HG03354 (cell line): ENCODE measurements around the gene TLNRD1.

Experiments used
- ATAC-seq: cut with Tn5 transposase; IDR thresholded peaks from one replicate; pipeline ENCODE4 v1.9.1; 2021; ENCODE audit warnings: mild to moderate bottlenecking; ENCODE audit not compliant: unreplicated experiment, poor library complexity, severe bottlenecking

TLNRD1 gene

DNA sequence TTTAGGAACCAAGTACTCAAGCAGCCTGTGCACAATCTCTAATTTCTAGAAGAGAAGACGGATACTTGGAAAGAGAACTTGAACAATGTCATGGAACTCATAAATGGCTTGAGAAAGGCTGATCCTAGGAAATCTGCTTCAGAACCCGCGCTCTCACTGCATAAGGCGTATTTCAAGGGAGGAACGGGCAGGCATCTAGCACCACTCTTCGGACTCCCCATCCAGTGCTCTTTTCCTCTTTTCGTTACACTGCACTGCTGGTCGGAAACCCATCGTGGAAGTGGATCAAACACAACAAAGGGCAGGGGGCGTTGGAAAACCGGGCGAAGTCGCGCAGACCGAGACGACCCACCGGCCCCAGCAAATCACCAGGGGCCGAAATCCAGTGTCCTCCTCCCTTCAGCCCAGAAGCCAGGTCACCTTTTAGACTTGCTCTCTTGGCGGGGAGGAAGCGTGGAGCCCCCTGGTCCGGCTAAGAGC lies 539 bp upstream of the TLNRD1 start:
- no peak for ATAC-seq

DNA sequence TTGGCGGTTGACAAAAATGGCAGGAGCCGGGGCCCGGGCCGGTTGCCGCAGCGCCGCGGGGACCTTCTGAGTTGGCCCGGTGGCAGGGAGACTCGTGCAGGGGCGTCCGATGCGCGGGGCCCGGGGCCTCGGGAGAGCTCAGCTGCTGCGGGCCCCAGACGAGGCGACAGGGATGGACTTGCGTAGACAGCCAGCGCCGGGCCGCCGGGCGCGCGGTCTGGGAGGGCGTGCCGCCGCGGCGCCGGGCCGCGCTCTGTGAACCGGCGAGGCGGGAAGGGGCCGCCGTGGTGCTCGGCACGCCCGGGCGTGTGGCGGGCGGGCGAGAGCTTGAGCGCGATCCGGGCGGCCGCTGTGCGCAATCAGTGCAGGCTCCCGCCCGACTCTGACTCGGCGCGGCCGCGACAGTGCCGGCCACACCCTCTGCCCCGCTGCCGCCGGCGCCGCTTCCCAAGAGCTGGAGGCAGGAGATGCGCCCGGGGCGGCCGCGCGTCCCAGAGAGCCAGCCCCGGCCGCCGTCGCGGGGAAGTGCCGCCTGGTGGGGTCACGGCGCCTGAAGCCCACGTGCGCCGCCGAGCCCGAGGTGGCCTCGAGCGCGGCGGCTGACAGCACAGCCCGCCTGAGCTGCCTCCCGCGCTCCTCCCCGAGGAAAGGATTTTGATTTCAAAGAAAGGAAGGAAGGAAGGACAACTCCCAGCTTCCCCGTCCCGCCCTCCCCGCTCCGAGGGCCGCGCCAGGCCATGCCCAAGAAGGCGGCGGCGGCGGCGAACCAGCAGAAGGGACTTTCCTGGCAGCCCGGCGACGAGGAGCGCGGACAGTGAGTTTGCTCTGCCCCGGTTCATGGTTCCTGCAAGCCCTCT lies 657 bp downstream of the TLNRD1 start:
- peak; percentile 43 for ATAC-seq

DNA sequence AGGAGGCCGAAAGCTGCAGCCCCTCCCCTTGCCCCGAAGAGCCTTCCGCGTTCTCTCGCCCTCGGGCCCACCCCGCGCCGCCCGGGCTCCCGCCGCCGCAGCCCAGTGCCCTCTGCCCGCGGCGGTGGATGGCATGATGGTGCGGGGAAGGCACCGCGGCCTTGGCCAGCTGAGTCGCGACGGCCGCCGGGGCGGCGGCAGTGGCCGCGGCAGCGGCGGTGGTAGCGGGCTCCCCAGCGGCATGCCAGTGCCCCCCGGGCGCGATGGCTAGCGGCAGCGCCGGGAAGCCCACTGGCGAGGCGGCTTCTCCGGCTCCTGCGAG lies 1.2 kb downstream of the TLNRD1 start:
- ATAC-seq = no peak

- no peak for ATAC-seq
These were observed 1.8 kb downstream of the TLNRD1 start for GRCh38 chr15:81002331-81003096.

GRCh38 chr15:81003097-81003350 lies 2.3 kb downstream of the TLNRD1 start:
- no peak for ATAC-seq

- ATAC-seq = no peak
These were observed 5.4 kb downstream of the TLNRD1 start for GRCh38 chr15:81006124-81006523.

- ATAC-seq = no peak
These were observed 6.8 kb downstream of the TLNRD1 start for GRCh38 chr15:81007428-81008064.

DNA sequence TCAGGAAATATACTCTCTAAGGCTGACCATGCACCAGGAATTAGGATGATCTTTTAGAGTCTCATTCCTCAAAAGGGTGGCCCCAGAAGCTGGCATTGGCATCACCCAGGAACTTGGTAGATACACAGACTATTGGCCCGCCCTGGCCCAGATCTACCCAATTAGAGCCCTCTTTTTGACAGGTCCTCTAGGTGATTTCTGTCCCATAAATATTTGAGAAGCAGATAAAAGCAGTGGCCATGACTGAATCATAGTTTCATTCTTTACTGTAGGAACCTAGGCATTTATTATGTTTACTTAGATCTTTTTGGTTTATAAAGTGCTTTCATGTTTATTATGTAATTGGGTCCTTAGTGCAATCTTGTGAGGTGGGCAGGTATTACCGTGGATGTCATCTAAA lies 7.6 kb downstream of the TLNRD1 start:
- ATAC-seq = no peak

GRCh38 chr15:81010086-81010485 lies 9.4 kb downstream of the TLNRD1 start:
- ATAC-seq = no peak

DNA sequence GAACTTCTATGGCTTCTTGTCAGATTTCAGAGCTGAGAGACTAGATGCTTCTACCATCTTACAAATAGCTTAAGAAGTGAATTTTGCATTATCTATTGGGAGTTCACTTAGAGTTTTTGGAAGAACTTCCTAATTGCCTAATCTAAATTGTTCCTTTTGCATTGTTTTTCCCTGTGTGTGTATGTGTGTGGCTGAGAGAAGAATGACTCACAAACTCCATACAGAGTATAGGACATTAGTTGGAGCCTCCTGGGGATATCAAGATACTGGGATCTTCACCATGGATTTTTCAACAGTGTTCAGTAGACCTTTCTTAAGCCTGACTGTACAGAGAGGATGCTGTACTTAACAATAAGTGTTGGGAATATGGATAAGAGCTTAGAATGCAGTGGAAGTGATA lies 10.9 kb downstream of the TLNRD1 start:
- ATAC-seq = no peak

GRCh38 chr15:81012588-81012987 lies 11.9 kb downstream of the TLNRD1 start:
- ATAC-seq = no peak

GRCh38 chr15:81013396-81013929 lies 12.7 kb downstream of the TLNRD1 start:
- no peak for ATAC-seq

DNA sequence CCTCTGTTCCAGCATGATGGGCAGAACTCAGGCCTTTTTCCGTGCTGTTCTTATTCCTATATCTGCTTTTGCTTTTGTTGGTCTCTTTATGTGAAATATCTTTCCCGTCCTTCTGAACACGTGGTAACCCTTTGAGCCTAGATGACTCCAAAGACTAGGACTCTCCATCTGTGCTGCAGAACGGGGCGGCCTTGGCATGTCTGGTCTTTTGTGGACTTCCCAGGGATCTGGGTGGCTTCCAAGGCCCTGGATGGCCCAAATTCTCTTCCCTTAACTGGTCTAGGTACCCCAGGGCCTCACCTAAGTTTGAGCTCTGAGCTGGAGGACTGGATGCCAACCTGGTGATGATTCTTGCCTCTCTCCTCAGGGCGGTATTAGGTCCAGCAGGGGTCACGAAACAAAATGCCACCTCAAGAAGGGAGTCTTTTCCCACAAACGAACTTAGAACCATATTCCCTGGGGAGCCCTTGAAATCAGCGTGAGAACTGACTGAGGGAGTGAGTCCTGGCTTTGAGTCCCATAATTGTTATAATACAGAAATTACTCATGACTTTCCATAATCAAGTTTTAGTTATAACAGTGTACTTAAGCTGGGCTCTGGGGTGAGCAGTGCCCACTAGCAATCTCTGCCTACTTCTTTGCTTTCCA lies 13.8 kb downstream of the TLNRD1 start:
- no peak for ATAC-seq

- ATAC-seq = no peak
These were observed 15.1 kb downstream of the TLNRD1 start for GRCh38 chr15:81015621-81016488.

- ATAC-seq = no peak
These were observed 15.9 kb downstream of the TLNRD1 start for GRCh38 chr15:81016489-81017068.

DNA sequence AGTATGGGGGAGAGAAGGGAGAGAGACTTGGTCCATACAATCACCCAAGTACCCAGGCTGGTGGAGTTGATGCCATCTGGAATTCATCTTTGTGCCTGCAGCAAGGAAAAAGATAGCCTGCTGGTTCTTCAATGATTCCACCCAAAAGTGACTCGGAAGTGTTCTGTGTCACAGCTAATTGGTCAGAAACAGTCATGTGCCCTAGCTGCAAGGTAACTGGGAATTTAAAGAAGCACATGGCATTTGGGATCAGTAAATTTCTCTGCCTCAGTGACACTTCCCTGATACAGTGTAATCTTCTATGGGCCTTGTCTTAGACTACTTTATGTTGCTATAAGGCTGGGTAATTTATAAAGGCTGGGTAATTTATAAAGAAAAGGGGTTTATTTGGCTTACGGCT lies 17.5 kb downstream of the TLNRD1 start:
- no peak for ATAC-seq

DNA sequence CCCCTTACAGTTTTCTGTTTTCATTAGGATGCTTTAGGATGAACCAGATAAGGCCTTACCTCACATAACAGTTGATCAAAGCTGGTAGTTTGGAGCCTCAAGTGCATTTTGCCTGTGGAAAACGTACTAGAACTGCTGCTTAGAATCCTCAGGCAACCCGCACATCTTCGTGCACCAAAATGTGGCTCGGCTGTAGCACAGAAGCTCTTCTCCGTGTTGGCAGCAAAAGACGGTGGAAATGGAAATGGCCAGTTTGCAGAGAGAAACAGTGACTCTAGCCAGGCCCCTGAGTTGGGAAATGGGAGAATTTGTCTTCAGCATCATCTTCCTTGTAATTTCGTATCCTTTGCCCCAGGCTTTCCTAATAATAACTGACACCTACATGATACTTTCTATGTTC lies 20.6 kb downstream of the TLNRD1 start:
- ATAC-seq = no peak

- ATAC-seq = peak; percentile 93
These were observed 23.0 kb downstream of the TLNRD1 start for GRCh38 chr15:81023483-81024264.
